Lower leg skin (tissue), 4 donors: ENCODE data around the gene MSH3. TPM values are rescaled to one million over a fixed set of nuclear protein-coding genes. Genes with fewer than 3 reads are reported as not detected.

Experiments
- DNase-seq, 2 donors: peaks; one replicate each; pipeline ENCODE4 v3.0.0-alpha.2; 2019; ENCODE audit warnings: low spot score in 2 of 2
- H3K4me3 ChIP-seq: fragments of 200-600 bp; sonication (generic); 2 replicates; pipeline ENCODE4 v1.5.1; 2017; ENCODE audit warnings: mild to moderate bottlenecking, low read depth; ENCODE audit not compliant: poor library complexity, severe bottlenecking
- POLR2A ChIP-seq, 2 donors: fragments of 450-650 bp; IDR thresholded peaks; one replicate each; pipeline ENCODE4 v1.6.1; 2016 to 2017; ENCODE audit warnings: antibody characterized with exemption in 2 of 2, mild to moderate bottlenecking in 1 of 2, moderate library complexity in 1 of 2
- WGBS, 2 donors: methylation state at CpG; one replicate each; pipeline ENCODE4 v1.1.5; 2018; 5-methylcytosine and 5-hydroxymethylcytosine counted together
- intact Hi-C: fragments of 100-400 bp; cut with DNase I; formaldehyde crosslinking; loops from one replicate; pipeline ENCODE4 v1.15.0; 2023; ENCODE audit warnings: low total_unique reads
- total RNA-seq, 4 donors: library from RNA; depleted of rRNA; stranded (reverse); fragments of >200 nt; gene quantifications; one replicate each; pipeline ENCODE4 v1.1.0, GENCODE V29; 2016
- TF ChIP-seq, protein P1 (sequence below), 3 donors: fragments of 450-650 bp; IDR thresholded peaks; one replicate each; pipeline ENCODE4 v1.5.1; 2016; ENCODE audit warnings: antibody characterized with exemption in 3 of 3, mild to moderate bottlenecking in 3 of 3, moderate library complexity in 2 of 3

Gene MSH3
- total RNA-seq, 4 donors from 2014 or later = 8.4 to 17.1 (median 11.4) TPM

DNA sequence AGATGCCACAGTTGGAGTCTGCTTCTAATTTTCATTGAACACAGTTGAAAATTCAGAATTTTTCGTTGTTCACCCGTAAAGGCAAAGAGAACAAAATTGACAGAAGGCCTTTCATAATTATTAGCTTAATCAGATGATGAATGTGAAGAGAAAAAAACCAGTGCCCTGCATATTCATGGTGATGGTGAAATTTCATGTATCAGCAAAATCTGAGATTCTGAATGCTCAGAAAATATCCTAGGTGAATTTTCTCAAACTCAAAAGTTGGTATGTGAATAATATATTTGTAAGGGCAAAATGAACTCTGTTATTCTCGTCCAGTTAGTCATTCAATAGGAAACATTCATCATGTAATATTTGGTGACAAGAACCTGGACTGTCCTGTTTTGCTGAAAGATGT is 136.2 kb downstream of the MSH3 start:
- TF ChIP-seq POLR2A (IDR thresholded peaks at IDR 0.05) = no peak
- TF ChIP-seq, protein P1, sequence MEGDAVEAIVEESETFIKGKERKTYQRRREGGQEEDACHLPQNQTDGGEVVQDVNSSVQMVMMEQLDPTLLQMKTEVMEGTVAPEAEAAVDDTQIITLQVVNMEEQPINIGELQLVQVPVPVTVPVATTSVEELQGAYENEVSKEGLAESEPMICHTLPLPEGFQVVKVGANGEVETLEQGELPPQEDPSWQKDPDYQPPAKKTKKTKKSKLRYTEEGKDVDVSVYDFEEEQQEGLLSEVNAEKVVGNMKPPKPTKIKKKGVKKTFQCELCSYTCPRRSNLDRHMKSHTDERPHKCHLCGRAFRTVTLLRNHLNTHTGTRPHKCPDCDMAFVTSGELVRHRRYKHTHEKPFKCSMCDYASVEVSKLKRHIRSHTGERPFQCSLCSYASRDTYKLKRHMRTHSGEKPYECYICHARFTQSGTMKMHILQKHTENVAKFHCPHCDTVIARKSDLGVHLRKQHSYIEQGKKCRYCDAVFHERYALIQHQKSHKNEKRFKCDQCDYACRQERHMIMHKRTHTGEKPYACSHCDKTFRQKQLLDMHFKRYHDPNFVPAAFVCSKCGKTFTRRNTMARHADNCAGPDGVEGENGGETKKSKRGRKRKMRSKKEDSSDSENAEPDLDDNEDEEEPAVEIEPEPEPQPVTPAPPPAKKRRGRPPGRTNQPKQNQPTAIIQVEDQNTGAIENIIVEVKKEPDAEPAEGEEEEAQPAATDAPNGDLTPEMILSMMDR (IDR thresholded peaks at IDR 0.05) = no peak
- WGBS, 2 donors = 83 to 94% methylated on average over 3 of the region's 3 CpGs
- DNase-seq = no peak
- no peak overlapping the region for H3K4me3 ChIP-seq
- intact Hi-C loops = no loop called here

DNA sequence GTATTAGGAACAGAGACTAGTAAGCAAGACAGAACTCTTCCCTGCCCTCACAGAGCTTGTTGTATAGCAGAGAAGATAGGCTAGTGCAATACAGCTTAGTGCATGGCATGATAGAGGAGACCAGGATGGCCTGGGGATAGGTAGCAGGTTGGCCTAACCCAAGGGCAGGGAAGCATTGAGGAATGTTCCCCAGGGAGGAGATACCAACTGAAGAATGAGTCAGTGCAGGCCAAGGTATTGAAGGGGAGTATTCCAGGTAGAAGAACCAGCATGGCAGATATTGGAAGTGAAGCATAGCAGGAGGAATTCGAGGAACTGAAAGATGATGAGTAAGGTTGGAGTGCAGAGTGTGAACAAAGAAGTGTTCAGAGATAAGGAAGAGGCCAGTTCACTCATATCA is 138.9 kb downstream of the MSH3 start:
- WGBS, 2 donors = 84 to 96% methylated on average over 1 of the region's 1 CpG
- DNase-seq = no peak
- TF ChIP-seq POLR2A (IDR thresholded peaks at IDR 0.05) = no peak
- TF ChIP-seq, protein P1 (IDR thresholded peaks at IDR 0.05) = no peak
- no peak overlapping the region for H3K4me3 ChIP-seq
- intact Hi-C loops = no loop called here

DNA sequence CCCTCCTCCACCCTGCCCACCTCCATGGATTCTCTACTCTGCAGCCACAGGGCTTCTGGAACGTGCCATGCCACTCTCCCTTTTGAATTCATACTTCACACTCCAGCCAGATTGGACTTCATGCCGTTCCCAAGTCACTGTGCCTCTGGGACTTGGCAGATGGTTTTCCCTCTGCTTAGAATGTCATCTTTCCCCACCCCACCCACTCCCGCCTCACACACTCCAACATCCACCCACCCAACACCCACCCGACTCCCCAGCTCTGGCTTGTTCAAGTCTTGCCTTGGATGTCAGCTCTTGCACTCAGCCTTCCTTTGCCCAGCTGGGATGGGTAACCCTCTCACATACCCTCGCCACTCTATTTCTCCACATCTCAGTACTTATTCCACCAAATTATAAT is 142.4 kb downstream of the MSH3 start:
- intact Hi-C loops = no loop called here
- no peak for TF ChIP-seq POLR2A (IDR thresholded peaks at IDR 0.05)
- H3K4me3 ChIP-seq = no peak overlapping the region
- DNase-seq = no peak
- WGBS, 2 donors = 83 to 86% methylated on average over 5 of the region's 5 CpGs

DNA sequence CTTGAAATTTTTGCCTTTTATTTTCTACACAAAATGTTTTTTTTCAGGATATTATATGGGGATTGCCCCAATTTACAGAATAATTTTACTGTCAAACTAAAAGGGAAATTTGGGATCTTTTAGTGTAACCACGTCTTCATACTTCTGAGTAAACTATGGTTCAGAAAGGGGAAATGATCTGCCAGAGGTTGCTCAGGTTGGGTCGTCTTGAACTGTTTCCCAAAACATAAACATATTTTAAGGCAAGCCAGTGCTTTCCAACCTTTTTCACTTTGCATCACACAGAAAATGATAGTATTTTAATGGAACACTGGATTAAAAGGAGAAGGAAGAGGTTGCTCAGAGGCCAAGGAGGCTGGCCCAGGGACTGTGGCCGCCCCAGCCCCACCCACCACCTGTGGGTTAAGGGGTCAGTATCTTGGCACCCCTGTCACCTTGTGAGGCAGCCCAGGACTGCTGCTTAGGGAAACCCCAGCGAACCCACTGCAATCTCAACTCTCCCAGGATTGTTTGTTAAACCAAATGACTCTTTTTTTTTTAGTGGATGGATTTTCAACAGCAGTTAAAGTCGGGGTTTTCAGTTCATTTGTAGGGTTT is 143.1 kb downstream of the MSH3 start:
- H3K4me3 ChIP-seq = no peak overlapping the region
- no peak for DNase-seq
- WGBS, 2 donors = 85 to 92% methylated on average over 5 of the region's 5 CpGs
- TF ChIP-seq, protein P1 (IDR thresholded peaks at IDR 0.05) = no peak
- no peak for TF ChIP-seq POLR2A (IDR thresholded peaks at IDR 0.05)
- intact Hi-C loops = no loop called here

DNA sequence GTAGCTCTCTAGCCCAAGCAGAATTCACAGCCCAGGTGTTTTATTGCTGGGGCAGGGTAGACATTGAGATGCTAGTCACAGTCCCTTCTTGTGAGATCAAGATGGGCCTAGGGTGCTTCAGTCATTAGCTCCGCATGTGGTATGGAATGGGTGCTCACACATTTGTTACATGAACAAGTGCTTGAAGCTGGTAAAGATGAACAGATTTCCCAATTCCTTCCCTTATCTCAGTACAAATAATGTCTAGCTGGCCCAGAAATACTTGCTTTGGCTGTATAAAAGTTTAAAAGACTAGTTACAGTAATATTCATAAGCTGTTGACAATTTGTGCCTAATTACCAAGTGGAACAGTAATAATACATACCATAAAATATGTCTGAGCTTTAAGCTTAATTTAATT is 143.7 kb downstream of the MSH3 start:
- intact Hi-C loops = no loop called here
- TF ChIP-seq, protein P1 (IDR thresholded peaks at IDR 0.05) = no peak
- no peak for TF ChIP-seq POLR2A (IDR thresholded peaks at IDR 0.05)
- no peak overlapping the region for H3K4me3 ChIP-seq
- DNase-seq = no peak
- 94 to 95% methylated on average over 1 of the region's 1 CpG for WGBS, 2 donors

DNA sequence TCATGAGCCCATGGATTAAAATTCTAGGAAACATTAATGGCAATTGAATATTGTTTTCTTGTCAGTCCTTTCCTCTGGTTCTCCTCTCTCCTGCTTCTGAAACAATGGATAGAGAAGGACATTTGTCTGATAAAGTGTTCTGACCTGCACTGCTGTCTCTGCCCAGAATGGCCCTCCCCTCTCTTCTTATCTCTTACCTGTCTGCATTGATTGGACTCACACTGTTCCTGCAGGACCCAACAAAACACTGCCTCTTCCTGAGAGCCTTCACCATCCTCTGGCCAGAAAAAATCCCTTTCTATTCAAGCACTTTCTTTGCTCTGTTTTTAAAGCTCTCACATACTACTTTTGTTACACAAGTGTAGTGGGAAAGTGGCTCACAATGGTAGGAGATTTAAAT is 144.2 kb downstream of the MSH3 start:
- no peak overlapping the region for H3K4me3 ChIP-seq
- TF ChIP-seq, protein P1 (IDR thresholded peaks at IDR 0.05) = no peak
- no peak for TF ChIP-seq POLR2A (IDR thresholded peaks at IDR 0.05)
- intact Hi-C loops = no loop called here
- DNase-seq = no peak
